DMS 273 (cell line): ENCODE measurements around the gene DAGLB.
A peak's percentile ranks its signal among the peaks of the same experiment; 100 is the strongest.
"Not testable (repeated sequence)": the region's sequence is repeated elsewhere in the genome, so short reads cannot be mapped to it uniquely, and the experiment has no call there.

ENCODE experiments used
- DNase-seq: peaks from one replicate; lab custom pipeline; 2025; ENCODE audit not compliant: unreplicated experiment; lab: John Stamatoyannopoulos, UW

DAGLB gene

DNA sequence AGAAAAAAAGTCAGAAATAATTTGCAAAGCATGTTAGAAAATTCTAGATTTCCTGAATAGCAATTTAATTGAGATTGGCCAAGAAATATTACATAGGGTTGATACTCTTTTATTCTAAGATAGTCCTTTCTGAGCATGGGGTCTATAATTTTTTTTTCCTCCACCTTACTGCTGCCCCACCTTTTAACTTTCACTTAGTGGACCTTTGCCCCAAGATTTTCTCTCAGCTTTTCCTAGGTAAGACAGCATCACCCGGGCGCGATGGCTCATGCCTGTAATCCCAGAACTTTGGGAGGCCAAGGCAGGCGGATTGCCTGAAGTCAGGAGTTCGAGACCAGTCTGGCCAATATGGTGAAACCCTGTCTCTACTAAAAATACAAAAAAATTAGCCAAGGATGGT is 69.2 kb downstream of the DAGLB start:
- DNase-seq: not testable (repeated sequence)

GRCh38 chr7:6376820-6377219 is 70.9 kb downstream of the DAGLB start:
- DNase-seq: no peak

DNA sequence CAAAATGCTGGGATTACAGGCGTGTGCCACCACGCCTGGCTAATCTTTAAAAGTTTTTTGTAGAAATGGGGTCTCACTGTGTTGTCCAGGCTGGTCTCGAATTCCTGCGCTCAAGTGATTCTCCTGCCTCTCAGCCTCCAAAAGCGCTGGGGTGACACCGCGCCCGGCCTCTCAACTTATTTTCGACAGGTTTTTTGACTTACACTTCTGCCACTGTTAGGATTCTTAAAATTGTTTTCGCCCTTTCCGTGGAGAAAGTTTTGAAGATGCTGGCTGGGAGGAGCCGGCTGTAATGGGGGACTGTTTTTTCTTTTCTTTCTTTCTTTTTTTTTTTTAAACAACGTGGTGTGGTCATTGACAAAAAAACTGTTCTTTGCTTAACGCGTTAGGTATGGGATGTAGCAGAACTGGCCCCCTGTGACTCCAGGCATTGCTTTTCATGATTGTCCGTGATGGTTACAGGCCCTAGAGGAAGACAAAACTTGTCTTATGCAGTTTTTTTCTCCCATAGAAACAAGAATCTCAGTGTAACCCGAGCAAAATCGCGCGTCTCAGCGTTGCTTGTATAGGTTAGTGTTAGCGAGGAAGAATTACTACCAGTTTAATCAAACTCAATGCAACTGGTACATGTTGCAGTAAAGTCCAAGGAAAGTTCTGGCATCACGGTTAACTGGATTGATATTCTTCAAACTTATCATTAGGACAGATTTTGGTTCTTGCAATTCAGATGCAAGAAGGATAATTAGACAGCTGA is 72.2 kb downstream of the DAGLB start:
- peak; percentile 66 for DNase-seq

GRCh38 chr7:6367701-6368211 is 80.0 kb downstream of the DAGLB start:
- DNase-seq: peak; percentile 34

- DNase-seq: no peak
Observed at GRCh38 chr7:6365451-6365850, 82.3 kb downstream of the DAGLB start.

GRCh38 chr7:6360841-6361240 is 86.9 kb downstream of the DAGLB start:
- DNase-seq: no peak

- no peak for DNase-seq
Observed at GRCh38 chr7:6359734-6360133, 88.0 kb downstream of the DAGLB start.
